NCI-H2171 (cell line): ENCODE results near the gene OBSL1.

ENCODE experiments used
- DNase-seq: peaks from one replicate; lab custom pipeline; 2025; lab: John Stamatoyannopoulos, UW

The OBSL1 gene

DNA sequence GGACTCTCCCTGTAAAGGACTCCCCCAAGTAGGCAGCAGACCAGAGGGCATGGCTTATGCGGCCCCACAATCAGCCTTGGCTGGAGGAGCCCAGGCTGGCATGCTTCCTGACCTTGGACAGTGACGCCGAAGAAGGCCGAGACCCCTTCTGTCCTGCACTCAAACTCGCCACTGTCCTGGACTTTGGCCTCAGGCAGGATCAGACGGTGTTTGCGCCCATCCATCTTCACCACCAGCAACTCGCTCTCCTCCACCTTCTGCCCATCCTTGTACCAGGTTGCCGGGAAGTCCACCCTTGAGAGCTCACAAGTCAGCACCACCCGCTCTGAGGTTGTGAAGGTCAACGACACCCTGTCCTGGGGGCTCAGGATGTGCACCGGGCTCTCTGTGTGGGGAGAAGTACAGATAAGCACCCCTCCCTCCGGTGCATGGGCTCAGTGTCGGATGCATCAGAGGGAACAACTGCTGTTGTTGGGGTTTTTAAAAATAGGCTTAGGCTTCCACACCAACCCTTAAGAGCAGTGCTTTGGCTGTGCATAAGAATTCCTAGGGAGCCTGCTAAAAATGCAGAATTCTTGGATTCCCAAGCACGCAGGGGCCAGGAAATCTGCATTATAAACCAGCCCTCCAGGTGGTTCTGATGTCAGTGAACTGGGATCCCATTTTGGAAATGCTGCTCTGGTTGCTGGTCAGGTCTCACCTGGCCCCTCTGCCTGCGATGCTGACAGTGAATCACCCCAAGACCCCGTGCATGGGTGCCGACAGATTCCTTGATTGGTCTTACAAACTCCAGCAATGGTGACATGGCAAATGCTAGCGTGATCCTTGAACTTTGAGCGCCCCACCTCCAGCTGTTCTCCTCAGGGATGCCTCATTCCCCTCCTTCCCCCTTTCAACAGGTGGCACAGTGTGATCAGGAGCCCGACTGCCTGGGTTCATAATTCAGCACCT lies 5.9 kb downstream of the OBSL1 start:
- no peak for DNase-seq

DNA sequence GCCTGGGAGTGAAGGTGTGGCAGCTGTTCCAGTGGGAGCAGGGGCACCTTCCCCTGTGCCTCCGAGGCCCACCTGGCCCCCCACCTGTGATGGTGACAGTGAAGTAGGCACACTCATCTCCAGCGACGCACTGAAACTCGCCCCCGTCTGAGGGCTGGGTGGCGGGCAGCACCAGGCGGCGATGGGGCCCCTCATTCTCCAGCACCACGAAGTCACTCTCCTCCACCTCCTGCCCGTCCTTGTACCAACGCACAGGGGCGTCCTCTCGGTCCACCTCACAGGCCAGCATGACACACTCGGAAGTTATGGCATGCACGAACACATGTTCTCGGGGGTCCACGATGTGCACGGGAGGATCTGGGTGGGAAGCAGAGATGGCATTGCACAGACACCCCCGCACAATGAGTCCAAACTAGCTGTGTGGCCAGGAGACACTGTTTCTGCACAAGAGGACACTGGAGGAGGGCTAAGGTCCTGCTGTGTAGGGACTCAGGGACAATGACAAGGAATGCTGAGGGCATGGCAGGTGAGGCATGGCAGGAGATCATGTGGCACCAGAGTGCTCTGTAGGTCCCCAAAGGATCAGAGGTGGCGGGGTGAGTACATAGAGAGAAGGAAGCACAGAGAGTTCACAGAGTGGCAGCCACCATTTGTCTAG lies 7.9 kb downstream of the OBSL1 start:
- DNase-seq = no peak

DNA sequence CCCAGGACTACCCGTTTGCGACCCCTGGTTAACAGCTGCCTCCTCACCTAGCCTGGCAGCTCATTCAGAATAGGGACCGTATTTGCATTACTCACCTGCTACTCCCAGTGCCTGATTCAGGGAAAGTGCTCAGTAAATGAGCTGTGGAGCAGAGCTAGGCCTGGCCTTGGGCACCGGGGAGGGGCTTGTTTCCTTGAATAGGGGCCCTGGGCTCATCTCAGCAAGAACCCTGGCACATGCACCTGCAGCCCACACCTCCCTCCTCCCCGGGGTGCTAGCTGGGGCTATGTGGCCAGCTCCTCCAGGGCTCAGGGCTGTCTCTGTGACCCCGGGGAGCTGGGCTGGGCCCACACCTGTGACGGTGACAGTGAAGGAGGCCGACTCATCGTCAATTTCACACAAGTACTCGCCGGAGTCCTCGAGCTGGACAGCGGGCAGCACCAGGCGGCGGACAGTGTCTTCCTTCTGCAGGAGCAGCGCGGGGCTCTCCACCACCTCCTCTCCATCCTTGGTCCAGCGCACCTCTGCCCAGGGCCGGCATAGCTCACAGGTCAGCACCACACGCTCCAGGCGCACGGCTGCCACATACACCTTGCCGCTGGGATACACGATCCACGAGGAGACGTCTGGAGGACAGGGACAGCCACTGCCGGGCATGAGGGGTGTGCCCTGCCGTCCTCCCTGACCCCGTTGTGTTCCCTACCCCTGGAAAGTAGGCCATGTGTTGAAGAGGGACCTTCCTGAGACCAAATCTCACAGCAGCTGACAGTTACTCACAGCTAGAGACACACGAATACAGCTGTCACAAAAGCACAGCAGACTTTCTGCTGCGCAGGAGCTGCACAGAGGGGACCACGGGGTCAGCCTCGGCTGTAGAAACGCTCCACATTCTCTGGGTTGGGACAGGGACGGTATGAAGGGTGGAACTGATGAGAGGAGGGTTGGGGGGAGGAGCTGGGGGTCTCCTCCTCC lies 9.0 kb downstream of the OBSL1 start:
- DNase-seq = no peak

DNA sequence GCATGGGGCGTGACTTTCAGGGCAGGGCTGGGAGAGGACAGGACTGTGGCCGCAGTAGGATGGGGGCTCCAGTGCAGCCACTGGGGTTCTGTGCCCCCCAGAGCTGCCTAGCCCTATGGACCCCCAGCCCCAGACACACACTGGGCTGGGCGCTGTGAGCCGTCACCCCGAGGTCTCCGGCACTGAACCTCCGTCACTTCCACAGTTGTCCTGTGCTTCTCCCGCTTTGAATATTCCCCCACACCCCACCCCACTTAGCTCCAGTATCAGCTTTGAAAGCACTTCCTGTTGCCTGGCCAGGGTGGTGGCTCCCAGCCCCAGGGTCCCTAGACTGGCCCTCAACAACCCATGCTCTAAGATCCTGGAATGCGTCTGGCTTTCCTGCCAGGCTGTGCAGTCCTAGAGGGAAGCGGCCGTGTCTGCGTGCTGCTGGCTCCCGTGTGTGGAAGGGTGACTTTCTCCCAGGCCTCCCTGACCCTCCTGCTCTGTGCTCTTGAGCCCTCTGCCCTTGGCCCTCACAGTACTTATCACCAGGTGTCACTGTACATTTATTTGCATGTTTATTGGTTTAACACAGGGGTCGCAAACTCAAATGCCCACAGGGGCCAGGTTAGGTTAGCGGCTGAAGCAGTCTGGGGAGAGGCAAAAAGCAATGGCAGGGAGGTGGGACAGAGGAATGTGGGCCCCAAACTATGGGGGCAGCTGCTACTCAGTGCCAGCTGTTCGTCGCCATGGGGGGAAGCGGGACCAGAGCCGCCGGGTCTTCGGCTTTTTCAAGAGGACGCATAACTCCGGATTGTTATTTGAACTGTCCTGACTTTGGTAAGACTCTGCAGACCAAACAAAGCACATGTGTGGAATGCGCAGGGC lies 9.9 kb downstream of the OBSL1 start:
- no peak for DNase-seq

DNA sequence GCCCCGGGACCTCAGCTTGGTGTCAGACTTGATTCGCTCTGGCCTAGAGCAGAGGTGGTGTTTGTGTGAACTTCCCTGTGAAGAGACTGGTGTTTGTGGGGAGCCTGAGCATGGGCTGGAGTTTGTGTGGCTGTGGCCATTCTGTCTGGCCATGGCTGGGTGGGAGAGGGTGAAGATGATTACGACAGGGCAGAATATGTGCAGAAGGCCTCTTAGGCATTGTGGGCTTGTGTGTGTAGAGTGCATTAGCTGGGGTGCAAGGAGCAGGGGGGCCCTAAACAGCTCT lies 10.5 kb downstream of the OBSL1 start:
- no peak for DNase-seq

DNA sequence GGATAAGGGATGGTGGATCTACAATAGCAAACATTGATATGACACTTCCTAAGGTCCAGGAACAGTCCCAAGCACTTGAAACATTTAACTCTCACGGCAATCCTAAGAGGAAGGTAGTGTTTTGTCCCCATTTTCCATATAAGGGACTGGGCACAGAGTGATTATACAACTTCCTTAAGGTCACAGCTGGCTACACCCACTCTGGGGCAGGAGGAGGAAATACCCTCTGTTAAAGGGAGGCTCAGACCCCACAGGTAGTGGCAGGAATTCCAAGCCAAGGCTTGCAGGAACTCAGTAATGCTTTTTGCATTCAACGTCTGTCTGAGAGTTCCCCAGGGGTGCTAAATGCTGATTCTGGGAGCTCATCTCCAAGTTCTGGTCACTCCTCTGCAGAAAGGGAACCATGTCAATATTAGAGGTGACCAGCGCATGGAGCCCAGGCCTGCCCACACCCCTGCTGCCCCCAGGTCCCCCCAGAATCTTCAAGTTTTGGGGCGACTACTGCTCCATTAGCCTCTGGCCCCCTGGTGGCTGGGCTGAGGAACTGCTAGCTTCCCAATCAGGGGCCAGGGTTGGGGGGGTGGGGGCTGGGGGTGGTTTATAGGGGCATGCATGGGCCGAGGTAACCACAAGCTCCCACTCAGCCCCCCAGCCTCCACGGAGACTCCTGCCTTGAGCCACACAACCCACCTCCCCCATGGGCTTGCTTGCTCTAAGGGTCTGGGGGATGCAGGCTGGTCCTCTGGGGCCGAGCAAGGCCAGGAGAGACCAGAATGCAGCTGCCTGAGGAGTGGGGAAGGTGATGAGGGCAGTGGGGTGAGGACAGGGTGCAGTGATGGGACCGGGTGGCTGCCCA lies 11.1 kb downstream of the OBSL1 start:
- DNase-seq = no peak

DNA sequence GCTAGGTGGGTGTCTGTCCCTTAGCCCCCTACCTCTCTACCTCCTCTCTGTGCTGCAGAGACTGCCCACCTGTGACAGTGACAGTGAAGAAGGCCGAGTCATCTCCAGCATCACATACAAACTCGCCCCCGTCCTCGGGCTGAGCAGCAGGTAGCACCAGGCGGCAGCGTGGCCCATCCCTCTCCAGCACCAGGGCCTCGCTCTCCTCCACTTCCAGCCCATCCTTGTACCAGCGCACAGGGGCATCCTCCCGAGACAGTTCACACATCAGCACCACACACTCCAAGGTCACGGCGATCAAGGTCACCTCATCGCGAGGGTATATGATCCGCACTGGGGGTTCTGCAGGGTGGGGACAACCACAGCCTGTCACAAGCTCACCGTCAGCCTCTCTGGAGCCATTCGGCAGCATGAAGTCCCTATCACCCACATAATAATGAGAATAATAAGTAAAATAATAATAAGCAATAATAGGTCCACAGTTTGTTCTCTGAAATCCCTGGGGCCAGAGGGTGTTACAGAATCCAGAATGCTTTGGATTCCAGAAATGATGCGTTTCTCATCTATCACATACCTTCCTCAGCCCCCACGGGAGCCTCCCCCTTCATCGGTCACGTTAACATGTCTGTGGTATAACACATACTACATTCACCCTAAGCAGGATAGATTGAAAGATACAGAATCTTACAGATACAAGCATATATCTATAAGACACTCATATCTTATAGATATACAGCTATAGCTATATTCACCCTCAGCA lies 12.0 kb downstream of the OBSL1 start:
- DNase-seq = no peak

DNA sequence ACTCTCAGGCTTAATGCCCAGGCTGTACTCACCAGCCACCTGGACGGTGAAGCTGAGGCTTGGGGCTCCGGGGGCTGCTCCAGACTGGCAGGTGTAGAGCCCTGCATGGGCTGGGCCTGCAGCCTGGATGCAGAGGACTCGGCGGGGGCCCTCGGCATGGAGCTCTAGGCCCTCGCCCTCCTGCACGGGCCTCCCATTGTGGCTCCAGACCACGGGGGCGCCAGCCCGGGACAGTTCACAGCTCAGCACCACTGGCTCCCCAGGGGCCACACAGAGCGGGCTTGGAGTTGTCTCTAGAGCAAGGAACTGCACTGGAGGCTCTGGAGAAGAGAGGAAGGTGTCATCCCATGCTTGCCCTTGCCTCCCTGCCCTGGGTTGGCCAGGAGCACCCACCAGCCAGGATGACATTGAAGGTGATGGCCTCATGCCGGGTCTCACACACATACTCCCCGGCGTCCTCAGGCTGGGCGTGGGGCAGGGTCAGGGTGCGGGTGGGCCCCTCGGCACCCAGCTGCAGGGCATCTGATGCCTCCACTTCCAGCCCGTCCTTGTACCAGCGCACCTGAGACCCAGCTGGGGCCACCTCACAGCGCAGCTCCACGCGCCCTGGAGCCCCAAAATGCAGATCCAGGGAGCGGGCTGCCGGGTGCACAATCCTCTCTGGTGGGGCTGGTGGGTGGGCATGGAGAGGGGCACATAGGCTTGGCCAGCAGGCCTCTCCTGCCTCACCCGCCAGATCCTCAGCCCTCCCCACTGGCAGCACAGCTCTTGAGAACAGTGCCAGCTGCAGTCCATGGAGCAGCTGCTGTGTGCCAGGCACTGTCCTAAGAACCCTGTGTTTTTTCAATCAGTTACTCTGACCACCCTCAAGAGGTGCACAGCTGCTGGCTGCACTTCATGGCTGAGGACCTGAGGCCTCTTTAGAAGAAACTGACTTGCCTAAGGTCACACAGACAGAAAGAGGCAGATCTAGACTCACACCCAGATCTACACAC lies 13.3 kb downstream of the OBSL1 start:
- DNase-seq = no peak

DNA sequence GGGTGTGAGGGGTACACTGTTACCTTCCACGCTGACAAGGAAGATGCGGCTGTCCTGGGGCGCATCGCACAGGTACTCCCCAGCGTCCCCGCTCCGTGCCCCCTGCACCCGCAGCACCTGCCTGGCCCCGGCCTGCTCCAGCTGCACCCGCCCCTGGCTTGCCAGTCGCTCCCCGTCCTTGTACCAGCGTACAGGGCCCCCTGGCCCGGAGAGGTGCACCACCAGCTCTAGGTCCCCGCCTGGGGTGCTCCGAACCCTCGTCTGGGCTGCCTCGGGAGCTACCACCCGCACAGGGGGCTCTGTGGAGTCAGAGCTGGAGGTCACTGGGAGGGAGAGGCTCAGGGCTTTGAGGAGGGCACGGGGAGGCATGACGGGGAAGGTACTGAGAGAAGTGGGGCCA lies 14.0 kb downstream of the OBSL1 start:
- DNase-seq = no peak

DNA sequence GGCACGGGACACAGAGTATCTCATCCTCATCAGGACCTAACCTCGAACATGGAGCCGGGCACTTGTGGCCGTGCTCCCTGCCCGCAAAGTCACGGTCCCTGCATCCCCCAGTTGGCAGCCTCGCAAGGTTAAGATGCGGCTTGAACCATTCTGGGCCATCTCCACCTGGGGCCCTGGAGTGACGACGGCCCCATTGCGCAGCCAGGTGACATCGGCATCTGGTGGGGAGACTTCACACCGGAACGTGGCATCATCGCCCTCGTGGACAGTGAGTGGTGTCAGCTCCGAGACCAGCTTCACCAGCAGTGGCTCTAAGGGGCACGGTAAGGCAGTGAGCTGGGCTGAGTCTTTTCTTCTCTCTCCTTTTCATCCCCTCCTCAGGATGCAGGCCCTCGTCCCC lies 14.9 kb downstream of the OBSL1 start:
- DNase-seq = no peak

DNA sequence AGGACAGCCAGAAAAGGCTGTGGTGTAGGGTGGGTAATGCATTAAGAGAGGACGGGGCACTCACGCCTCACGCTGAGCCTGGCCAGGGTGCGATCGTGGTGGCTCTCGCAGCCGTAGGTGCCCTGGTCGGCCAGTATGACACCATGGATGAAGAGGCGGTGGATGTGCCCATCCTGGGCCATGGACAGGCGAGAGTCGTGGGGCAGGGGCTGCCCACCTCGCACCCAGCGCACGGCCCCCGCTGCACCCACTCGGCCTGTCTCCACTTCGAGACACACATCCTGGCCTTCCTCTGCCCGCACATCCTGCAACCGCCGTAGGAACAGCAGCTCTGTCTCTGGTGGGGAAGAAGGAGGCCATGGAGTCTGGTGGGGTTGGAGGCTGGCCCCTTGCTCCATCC lies 15.4 kb downstream of the OBSL1 start:
- no peak for DNase-seq

DNA sequence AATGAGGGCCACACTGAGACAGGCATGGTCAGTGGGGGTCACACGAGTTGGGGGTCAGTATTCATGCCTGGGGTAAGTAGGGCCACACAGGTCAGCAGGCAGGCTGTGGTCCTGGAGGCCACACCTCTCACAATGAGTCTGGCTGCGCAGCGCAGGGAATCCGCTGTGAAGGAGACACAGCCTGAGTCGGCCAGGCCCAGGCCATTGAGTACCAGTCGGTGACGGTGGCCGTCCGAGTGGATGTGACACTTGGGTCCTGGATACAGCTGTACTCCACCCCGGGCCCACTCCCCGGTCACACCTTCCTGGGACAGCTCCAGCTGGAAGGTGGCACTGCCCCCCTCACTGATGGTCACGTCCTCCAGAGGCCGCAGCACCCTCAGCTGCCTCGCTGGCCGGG lies 17.0 kb downstream of the OBSL1 start:
- no peak for DNase-seq

DNA sequence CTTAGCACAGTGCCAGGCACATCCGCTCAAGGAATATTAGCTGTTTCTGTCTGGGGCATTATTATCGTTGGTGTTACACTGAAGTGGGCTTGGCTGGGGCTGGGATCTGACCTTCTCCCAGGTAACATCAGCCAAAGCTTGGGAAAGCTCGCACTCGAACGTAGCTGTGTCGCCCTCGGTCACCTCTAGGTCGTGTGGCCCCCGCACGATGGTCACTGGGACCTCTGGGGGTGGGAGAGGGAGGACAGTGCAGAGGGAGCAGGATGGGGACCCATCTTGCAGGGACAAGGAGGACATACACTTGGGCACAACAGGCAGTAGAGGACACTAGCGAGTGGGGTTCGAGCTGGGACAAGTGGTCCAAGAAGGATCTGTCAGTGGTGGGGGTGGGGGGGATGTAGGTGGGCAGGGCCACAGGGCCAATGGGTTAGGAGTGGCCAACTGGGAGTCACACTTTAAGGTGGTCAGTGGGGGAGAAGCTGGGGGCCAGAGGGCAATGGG lies 17.8 kb downstream of the OBSL1 start:
- no peak for DNase-seq

DNA sequence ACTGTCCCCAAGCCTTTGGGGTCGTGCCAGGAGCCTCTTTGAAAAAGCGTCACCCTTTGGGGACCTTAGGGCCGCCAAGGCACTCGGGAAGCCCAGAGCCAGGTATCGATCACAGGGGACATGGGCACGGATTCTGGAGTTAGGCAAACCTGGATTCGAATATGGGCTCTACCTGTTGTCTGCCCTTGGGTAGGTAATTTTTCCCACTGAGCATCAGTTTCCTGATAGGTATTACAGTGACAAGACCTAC lies 18.2 kb downstream of the OBSL1 start:
- no peak for DNase-seq

DNA sequence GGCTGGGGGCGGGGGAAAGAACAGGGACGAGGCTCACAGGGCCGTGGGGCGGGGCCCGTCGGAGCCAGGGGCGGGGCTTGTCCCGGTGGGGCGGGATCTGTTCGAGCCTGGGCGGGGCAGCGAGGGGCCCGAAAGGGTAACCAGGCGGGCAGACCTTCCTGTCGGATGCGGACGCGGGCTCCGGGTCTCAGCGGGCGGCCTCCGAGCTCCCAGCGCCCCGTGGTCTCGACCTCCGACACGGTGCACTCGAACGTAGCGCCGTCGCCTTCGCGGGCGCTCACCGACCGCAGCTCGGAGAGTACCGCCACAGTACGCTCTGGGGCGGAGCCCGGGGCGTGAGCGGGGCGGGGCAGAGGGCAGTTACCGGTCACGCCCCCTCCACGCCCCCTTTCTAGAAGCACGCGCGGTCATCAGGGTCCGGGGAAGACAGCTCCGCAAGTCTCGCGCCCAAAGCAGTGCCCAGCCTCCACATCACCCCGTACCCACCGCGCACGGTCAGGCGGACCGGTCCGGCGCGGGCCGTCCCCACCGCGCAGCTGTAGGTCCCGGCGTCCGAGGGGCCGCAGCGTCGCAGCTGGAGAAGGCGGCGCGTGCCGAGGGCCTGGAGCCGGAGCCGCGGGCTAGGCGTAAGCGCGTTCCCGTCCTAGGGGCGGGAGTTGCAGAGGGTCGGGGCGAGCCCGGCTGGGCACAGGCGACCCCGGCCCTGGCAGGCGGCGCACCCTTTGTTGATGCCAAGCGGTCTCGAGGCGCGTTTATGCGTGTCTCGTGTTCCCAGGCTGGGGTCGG lies 18.8 kb downstream of the OBSL1 start:
- peak; percentile 77 for DNase-seq

DNA sequence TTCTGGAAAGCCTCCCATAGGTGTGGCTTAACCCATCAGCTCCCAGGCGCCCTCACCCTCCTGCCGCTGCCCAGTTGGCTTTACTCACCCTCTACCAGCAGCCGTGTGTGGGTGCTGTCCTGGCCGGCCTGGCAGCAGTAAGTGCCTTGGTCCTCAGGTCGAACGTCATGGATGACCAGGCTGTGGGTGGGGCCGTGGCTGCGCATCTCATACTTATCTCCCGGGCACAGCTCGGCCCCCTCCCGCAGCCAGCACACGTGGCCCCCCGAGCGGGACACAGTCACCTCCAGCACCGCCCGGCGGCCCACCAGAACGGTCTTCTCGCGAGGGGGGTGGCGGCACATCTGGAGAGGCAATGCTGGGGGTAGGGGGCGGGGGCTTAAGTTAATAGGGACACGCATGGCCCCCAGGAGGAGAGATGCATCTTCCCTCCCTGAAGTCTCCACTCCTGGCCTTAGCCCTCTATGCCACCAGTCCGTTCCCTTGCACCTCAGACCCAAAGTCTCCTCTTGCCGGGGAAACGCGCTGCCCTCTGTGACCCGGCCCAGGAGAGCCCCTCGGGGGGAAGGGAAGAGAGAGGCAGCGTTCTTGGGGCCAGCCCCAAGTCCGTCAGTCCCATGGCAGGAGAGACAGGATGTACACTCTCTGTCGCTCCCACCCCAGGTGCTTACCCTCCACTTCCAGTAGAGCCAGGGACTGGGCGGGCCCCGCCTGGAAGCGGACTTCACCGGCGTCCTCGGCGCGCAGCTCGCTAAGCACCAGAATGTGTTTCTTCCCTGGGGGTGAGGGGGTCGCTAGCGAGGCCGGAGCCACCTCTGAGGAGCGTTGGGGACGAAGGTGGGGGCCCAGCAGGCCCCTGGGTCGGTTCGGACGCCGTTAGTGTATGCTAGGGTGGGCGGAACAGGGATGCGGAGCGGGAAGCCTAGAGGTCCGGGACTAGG lies 19.6 kb downstream of the OBSL1 start:
- no peak for DNase-seq

DNA sequence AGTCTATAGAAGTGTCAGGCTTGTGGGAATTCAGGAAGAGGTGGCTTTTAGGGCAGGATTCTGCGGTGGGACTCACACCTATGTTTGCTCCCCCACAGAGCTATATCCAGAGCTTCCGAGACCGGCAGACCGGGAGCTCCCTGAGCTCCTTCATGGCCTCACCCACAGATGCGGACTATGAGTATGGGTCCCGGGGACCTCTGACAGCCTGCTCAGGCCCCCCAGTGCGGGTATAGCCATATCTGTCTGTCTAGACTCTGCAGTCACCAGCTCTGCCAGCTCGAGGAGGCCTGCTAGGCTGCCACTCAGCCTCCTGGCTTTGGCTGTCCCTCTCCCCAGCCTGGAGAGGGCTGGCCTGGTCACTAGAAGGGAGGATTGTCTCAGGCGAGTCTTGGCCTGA lies 21.7 kb downstream of the OBSL1 start:
- no peak for DNase-seq
